ENCODE data around the gene NLRC5.
"Not testable (repeated sequence)": the region's sequence is repeated elsewhere in the genome, so short reads cannot be mapped to it uniquely, and the experiment has no call there.

Gene NLRC5

DNA sequence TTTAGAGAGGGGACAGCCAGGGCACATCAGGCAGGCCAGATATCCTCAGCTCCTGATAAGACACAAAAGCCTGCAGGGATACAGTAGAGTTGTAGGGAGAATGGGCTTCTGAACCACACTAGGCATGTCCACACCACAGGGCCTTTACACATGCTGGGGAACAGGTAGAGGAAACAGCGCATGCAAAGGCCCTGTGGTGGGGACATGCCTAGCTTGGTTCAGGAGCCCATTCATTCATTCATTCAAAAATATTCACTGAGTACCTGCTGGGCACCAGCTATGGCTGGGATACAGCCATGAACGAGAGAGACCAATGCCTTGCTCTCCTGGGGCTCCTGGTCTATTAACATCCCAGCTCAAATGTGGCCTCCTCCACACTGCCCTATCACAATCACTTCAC lies 107.4 kb downstream of the NLRC5 start:
- Histone ChIP-seq H2AFZ (ENCODE audit: low read length) (no peak overlapping the region), H3K4me1 (ENCODE audit: low read length) (no peaks in the 10 kb centered on the region), H3K36me3 (replicated peaks; ENCODE audit: insufficient read depth, low read length) (no peaks in the 10 kb centered on the region), H3K79me2 (ENCODE audit: low read length) (no peaks in the 10 kb centered on the region), H3K9me3 (replicated peaks; ENCODE audit: insufficient read depth, low read length) (no peaks in the 10 kb centered on the region), H3K4me2 (ENCODE audit: low read depth, low read length) (no peak overlapping the region), H4K20me1 (ENCODE audit: insufficient read depth, low read length) (no peaks in the 10 kb centered on the region), H3K27ac (ENCODE audit: low read length) (no peak overlapping the region), H3F3A (ENCODE audit: insufficient read depth, low read length) (no peaks in the 10 kb centered on the region), H3K27me3 (replicated peaks; ENCODE audit: insufficient read depth, low read length) (peaks cover 4% of the 10 kb centered on the region), H3K4me3 (ENCODE audit: low read length) (no peak overlapping the region), H3K9ac (ENCODE audit: low read length) (no peak overlapping the region), H3K9me2 (replicated peaks; ENCODE audit: insufficient read depth, low read length) (no peaks in the 10 kb centered on the region)
- DNase-seq, result no peak
- TF ChIP-seq, protein P1, sequence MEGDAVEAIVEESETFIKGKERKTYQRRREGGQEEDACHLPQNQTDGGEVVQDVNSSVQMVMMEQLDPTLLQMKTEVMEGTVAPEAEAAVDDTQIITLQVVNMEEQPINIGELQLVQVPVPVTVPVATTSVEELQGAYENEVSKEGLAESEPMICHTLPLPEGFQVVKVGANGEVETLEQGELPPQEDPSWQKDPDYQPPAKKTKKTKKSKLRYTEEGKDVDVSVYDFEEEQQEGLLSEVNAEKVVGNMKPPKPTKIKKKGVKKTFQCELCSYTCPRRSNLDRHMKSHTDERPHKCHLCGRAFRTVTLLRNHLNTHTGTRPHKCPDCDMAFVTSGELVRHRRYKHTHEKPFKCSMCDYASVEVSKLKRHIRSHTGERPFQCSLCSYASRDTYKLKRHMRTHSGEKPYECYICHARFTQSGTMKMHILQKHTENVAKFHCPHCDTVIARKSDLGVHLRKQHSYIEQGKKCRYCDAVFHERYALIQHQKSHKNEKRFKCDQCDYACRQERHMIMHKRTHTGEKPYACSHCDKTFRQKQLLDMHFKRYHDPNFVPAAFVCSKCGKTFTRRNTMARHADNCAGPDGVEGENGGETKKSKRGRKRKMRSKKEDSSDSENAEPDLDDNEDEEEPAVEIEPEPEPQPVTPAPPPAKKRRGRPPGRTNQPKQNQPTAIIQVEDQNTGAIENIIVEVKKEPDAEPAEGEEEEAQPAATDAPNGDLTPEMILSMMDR (IDR thresholded peaks at IDR 0.05; ENCODE audit: low read length), result no peak
- TF ChIP-seq EZH2 (optimal IDR thresholded peaks at IDR 0.05; ENCODE audit: low read depth, low read length), result no peak
- TF ChIP-seq EZH2phosphoT487 (IDR thresholded peaks at IDR 0.05; ENCODE audit: low read length), result no peak

DNA sequence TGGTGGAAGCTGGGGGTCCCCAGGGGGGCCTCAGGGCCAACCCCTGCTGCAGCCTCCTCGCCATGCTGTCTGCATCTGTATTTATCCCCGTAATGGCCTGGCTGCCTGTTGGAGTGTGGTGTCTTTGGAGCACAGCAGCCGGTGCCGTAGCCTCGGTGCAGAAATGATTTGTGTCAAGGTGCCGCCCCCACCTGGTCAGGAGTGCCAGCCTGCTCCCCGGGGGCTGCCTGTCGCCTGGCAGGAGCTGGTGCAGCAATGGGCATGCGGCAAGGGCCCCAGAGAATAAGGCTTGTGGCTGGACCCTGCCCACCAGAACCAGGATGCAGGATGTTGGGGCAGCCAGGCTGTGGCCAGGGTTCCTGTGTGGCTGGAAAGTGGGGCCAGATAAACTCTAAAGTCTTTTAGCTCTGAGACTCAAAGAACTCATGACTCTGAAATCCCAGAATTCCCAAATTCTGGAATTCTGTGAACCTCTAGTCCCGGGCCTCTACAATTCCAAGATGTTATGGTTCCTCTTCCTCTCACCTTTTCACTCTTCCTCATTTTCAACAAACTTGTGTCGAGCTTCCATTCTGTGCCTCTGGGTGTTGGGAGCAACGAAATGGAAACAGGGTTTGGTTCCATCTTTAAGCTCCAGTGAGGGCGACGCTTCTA lies 109.0 kb downstream of the NLRC5 start:
- no peaks in the 10 kb centered on the region for H3K27me3 ChIP-seq (replicated peaks; ENCODE audit: insufficient read depth, low read length)
- H4K20me1 ChIP-seq (ENCODE audit: insufficient read depth, low read length), result no peaks in the 10 kb centered on the region
- H3K36me3 ChIP-seq (replicated peaks; ENCODE audit: insufficient read depth, low read length), result no peaks in the 10 kb centered on the region
- no peak overlapping the region for H3K4me3 ChIP-seq (ENCODE audit: low read length)
- H2AFZ ChIP-seq (ENCODE audit: low read length), result no peak overlapping the region
- H3K9ac ChIP-seq (ENCODE audit: low read length), result no peak overlapping the region
- H3F3A ChIP-seq (ENCODE audit: insufficient read depth, low read length), result no peaks in the 10 kb centered on the region
- no peak for DNase-seq
- TF ChIP-seq, protein P1 (IDR thresholded peaks at IDR 0.05; ENCODE audit: low read length), result no peak
- TF ChIP-seq EZH2 (optimal IDR thresholded peaks at IDR 0.05; ENCODE audit: low read depth, low read length), result no peak
- no peak for TF ChIP-seq EZH2phosphoT487 (IDR thresholded peaks at IDR 0.05; ENCODE audit: low read length)
- H3K4me1 ChIP-seq (ENCODE audit: low read length), result no peaks in the 10 kb centered on the region
- no peaks in the 10 kb centered on the region for H3K9me3 ChIP-seq (replicated peaks; ENCODE audit: insufficient read depth, low read length)
- H3K4me2 ChIP-seq (ENCODE audit: low read depth, low read length), result no peak overlapping the region
- H3K79me2 ChIP-seq (ENCODE audit: low read length), result no peaks in the 10 kb centered on the region
- no peak overlapping the region for H3K27ac ChIP-seq (ENCODE audit: low read length)
- H3K9me2 ChIP-seq (replicated peaks; ENCODE audit: insufficient read depth, low read length), result no peaks in the 10 kb centered on the region

DNA sequence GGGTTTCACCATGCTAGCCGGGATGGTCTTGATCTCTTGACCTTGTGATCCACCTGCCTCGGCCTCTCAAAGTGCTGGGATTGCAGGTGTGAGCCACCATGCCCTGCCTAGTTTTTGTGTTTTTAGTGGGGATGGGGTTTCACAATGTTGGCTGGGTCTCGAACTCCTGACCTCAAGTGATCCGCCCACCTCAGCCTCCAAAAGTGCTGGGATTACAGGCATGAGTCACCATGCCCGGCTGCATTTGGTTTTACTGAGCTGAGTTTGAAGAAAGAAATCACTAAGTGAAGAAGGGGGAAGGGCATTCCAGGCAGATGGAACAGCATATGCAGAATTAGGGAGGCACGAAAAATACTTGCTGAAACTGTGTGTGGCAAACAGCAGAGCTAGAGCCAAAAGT lies 110.6 kb downstream of the NLRC5 start:
- DNase-seq; H4K20me1 ChIP-seq (ENCODE audit: insufficient read depth, low read length); H3K4me3 ChIP-seq (ENCODE audit: low read length); H3K27me3 ChIP-seq (replicated peaks; ENCODE audit: insufficient read depth, low read length); H3K9me3 ChIP-seq (replicated peaks; ENCODE audit: insufficient read depth, low read length); H3K27ac ChIP-seq (ENCODE audit: low read length); H3K4me2 ChIP-seq (ENCODE audit: low read depth, low read length); H3K4me1 ChIP-seq (ENCODE audit: low read length); H3K36me3 ChIP-seq (replicated peaks; ENCODE audit: insufficient read depth, low read length); H2AFZ ChIP-seq (ENCODE audit: low read length); H3K9ac ChIP-seq (ENCODE audit: low read length); H3F3A ChIP-seq (ENCODE audit: insufficient read depth, low read length); H3K79me2 ChIP-seq (ENCODE audit: low read length); H3K9me2 ChIP-seq (replicated peaks; ENCODE audit: insufficient read depth, low read length): not testable (repeated sequence)

DNA sequence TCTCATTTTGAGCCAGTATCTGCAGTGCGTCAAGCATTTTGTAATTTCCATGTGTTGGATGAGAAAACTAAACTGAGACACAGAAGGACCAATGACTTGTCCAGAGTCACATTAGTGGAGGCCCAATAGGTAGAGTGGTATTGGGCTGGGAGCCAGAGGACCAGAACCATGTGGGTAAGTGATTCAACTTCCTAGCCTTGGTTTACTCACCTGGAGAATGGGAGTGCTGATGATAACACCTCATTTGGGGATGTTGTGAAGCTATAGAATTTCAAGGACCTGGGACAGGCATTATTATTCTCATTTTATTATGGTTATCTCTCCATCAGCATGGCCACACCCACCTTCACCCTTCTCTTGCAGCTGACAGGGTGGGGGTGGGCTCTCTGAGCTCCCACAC lies 111.1 kb downstream of the NLRC5 start:
- Histone ChIP-seq H3K27me3 (replicated peaks; ENCODE audit: insufficient read depth, low read length) (no peaks in the 10 kb centered on the region), H3K79me2 (ENCODE audit: low read length) (no peaks in the 10 kb centered on the region), H3K4me3 (ENCODE audit: low read length) (no peak overlapping the region), H3K36me3 (replicated peaks; ENCODE audit: insufficient read depth, low read length) (no peaks in the 10 kb centered on the region), H3K9me3 (replicated peaks; ENCODE audit: insufficient read depth, low read length) (no peaks in the 10 kb centered on the region), H3K4me2 (ENCODE audit: low read depth, low read length) (no peak overlapping the region), H2AFZ (ENCODE audit: low read length) (no peak overlapping the region), H3K27ac (ENCODE audit: low read length) (no peak overlapping the region), H4K20me1 (ENCODE audit: insufficient read depth, low read length) (no peaks in the 10 kb centered on the region), H3K9ac (ENCODE audit: low read length) (no peak overlapping the region), H3K4me1 (ENCODE audit: low read length) (no peaks in the 10 kb centered on the region), H3K9me2 (replicated peaks; ENCODE audit: insufficient read depth, low read length) (no peaks in the 10 kb centered on the region), H3F3A (ENCODE audit: insufficient read depth, low read length) (no peaks in the 10 kb centered on the region)
- DNase-seq, result no peak
- TF ChIP-seq EZH2phosphoT487 (IDR thresholded peaks at IDR 0.05; ENCODE audit: low read length) (no peak), EZH2 (optimal IDR thresholded peaks at IDR 0.05; ENCODE audit: low read depth, low read length) (no peak)
- TF ChIP-seq, protein P1 (IDR thresholded peaks at IDR 0.05; ENCODE audit: low read length), result no peak
